A549 treated with ZK216348 at 1 μM for 4 hours (cell line): ENCODE measurements around the gene CCT6B. TPM values are rescaled to one million over a fixed set of nuclear protein-coding genes. Genes with fewer than 3 reads are reported as not detected.

Experiments used
- total RNA-seq: library from RNA; stranded (reverse); fragments of 200-300 nt; extraction: Qiagen RNA extraction; gene quantifications from 5 replicates; pipeline ENCODE4 v1.2.3, GENCODE V29; 2022; ENCODE audit warnings: low read depth

The CCT6B gene
- 0.91 to 1.5 TPM (median 1.3 TPM) in 5 replicates for total RNA-seq

DNA sequence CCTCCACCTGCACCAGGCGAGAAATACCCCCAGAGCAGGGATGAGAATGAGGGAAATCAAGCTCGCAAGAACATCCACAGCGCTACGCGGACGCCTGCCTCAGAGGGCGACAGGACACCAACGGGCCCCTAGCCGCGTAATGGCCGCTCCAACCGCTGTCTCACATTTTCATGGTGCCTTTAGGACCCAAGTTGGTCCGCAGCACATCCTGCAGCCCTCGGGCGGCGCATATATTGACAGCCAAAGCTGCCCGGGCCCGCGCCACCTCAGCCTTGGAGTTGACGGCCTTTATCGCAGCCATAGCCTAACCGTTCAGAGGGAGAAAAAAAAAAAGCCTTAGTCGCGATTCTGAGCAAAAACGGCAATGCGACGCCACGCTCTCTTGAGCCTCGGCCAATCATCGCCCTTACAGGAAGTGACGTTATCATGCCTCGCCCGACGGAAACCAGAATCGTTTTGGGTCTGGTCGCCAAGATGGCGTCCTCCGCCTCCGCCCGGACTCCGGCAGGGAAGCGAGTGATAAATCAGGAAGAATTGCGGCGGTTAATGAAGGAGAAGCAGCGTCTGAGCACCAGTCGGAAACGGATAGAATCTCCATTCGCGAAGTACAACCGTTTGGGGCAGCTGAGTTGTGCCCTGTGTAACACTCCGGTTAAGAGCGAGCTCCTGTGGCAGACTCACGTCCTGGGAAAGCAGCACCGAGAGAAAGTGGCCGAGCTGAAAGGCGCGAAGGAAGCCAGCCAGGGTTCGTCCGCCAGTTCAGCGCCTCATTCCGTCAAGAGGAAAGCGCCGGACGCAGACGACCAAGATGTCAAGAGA, at the start of gene CCT6B, which contains the start of gene ZNF830:
Gene CCT6B, minus strand, starts transcription at position 368 of the 819 bp plus-strand sequence. Its CDS starts 67 bp downstream, at position 301.
Gene ZNF830, plus strand, starts transcription at position 448 of the 819 bp plus-strand sequence. Its CDS starts 27 bp downstream, at position 475.

DNA sequence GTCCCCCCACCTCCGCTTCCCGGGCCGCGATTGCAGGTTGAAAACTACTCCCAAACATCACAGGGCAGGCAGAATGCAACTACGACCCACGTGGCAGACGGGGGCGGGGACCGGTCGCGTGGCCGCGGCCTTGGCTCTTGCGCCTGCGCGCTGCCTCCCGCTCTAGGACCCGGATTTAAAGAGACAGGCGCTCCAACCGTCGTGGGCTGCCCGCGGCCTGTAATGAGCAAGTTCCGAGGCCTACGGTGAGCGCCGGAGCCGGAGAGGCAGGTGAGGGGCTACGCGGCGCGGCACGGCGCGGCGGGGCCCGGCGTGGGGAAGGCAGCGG, 19.1 kb upstream of the CCT6B start, which contains the start of gene LIG3:
Gene LIG3, plus strand, starts transcription at position 160 of the 328 bp plus-strand sequence. CDS start 2,494 bp downstream, outside the sequence.

Other genes starting within 250 kb of the CCT6B start
- gene ZNF830, start 80 bp upstream of the CCT6B start, total RNA-seq: 13.2 to 24.7 TPM (median 15.2 TPM) in 5 replicates
- gene LIG3, start 19.1 kb upstream of the CCT6B start, total RNA-seq: 16.6 to 22.2 TPM (median 21.6 TPM) in 5 replicates
- 44.3 to 58.0 TPM (median 51.1 TPM) in 5 replicates for gene RFFL, start 102.2 kb upstream of the CCT6B start, total RNA-seq
- 20.6 to 33.4 TPM (median 27.8 TPM) in 5 replicates for gene RAD51D, start 158.4 kb upstream of the CCT6B start, total RNA-seq
- 0.11 TPM in 1 of 5 replicates, not detected in the others for gene FNDC8, start 160.2 kb upstream of the CCT6B start, total RNA-seq
- gene NLE1, start 180.8 kb upstream of the CCT6B start, total RNA-seq: 26.5 to 40.5 TPM (median 37.2 TPM) in 5 replicates
- not detected in 5 replicates for gene UNC45B, start 186.4 kb upstream of the CCT6B start, total RNA-seq
- not detected in 5 replicates for gene SLC35G3, start 232.9 kb upstream of the CCT6B start, total RNA-seq